C4-2B (cell line): Measurements from ENCODE around the gene BACE1-AS.

Experiments
- ZFX ChIP-seq: fragments of 450-650 bp; IDR thresholded peaks from 2 replicates; pipeline ENCODE4 v1.6.1; 2017
- TF ChIP-seq, protein P1 (sequence below): fragments of 450-650 bp; conservative IDR thresholded peaks from 2 replicates; pipeline ENCODE4 v1.5.1; 2017; ENCODE audit warnings: mild to moderate bottlenecking

DNA sequence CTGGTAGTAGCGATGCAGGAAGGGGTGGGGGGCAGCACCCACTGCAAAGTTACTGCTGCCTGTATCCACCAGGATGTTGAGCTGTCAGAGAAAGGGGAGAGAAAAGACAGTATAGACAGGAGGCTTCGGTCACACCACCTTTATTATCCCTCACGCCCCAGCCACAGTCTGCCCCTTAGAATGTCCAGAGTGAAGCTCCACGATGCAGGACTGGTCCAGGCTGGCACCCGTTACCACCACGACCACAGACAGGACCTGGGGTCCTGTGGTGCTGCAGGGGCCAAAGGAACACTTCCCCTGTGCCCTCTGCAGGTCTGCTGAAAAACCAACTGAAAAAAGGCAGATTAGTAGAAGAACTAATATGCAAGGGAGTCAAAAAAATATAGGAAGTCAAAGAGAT lies 5.7 kb downstream of the BACE1-AS start:
- TF ChIP-seq, protein P1, sequence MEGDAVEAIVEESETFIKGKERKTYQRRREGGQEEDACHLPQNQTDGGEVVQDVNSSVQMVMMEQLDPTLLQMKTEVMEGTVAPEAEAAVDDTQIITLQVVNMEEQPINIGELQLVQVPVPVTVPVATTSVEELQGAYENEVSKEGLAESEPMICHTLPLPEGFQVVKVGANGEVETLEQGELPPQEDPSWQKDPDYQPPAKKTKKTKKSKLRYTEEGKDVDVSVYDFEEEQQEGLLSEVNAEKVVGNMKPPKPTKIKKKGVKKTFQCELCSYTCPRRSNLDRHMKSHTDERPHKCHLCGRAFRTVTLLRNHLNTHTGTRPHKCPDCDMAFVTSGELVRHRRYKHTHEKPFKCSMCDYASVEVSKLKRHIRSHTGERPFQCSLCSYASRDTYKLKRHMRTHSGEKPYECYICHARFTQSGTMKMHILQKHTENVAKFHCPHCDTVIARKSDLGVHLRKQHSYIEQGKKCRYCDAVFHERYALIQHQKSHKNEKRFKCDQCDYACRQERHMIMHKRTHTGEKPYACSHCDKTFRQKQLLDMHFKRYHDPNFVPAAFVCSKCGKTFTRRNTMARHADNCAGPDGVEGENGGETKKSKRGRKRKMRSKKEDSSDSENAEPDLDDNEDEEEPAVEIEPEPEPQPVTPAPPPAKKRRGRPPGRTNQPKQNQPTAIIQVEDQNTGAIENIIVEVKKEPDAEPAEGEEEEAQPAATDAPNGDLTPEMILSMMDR, result no peak
- TF ChIP-seq ZFX, result no peak
